Immature natural killer cell (primary cell): ENCODE data around the gene CAPN14. TPM values are rescaled to one million over a fixed set of nuclear protein-coding genes. Genes with fewer than 3 reads are reported as not detected.

Experiments
- DNase-seq, 3 donors: peaks; one replicate each; pipeline ENCODE4 v3.0.0; 2022; ENCODE audit warnings: mixed read lengths in 1 of 3
- H3K27ac Mint-ChIP-seq, 6 donors: one replicate each; pipeline ENCODE4 v1.8.0; 2020; ENCODE audit warnings: mixed read lengths in 6 of 6, mild to moderate bottlenecking in 5 of 6, inconsistent platforms in 4 of 6, moderate library complexity in 3 of 6
- H3K27me3 Mint-ChIP-seq, 3 donors: one replicate each; pipeline ENCODE4 v1.8.0; 2020 to 2021; ENCODE audit warnings: low read depth in 3 of 3, mild to moderate bottlenecking in 3 of 3, mixed read lengths in 3 of 3, moderate library complexity in 3 of 3, inconsistent platforms in 1 of 3
- H3K36me3 Mint-ChIP-seq, 3 donors: one replicate each; pipeline ENCODE4 v1.8.0; 2020; ENCODE audit warnings: mixed read lengths in 3 of 3, inconsistent platforms in 2 of 3, mild to moderate bottlenecking in 2 of 3
- H3K4me1 Mint-ChIP-seq, 2 donors: one replicate each; pipeline ENCODE4 v1.8.0; 2020; ENCODE audit warnings: inconsistent platforms in 2 of 2, mild to moderate bottlenecking in 2 of 2, mixed read lengths in 2 of 2, moderate library complexity in 1 of 2
- H3K4me3 Mint-ChIP-seq, 5 donors: one replicate each; pipeline ENCODE4 v1.8.0; 2020; ENCODE audit warnings: mild to moderate bottlenecking in 5 of 5, mixed read lengths in 5 of 5, inconsistent platforms in 3 of 5, moderate library complexity in 3 of 5
- H3K9me3 Mint-ChIP-seq, 6 donors: one replicate each; pipeline ENCODE4 v1.8.0; 2020; ENCODE audit warnings: mild to moderate bottlenecking in 6 of 6, mixed read lengths in 6 of 6, inconsistent platforms in 4 of 6, moderate library complexity in 3 of 6
- polyA plus RNA-seq, 3 donors: library from polyadenylated mRNA; unstranded; fragments of 300-500 nt; fragmentation: Illumina TruSeq; gene quantifications; one replicate each; pipeline ENCODE4 v1.2.3, GENCODE V29; 2021

Gene CAPN14
- polyA plus RNA-seq, 3 donors from 2014 or later: not detected

GRCh38 chr2:31251018-31251417 is 33.7 kb upstream of the CAPN14 start:
- Mint-ChIP-seq H3K27me3 (peaks cover 0 to 2% (median 2%) of the 10 kb centered on the region in 3 donors), H3K36me3 (peaks cover 0 to 13% (median 5%) of the 10 kb centered on the region in 3 donors), H3K9me3 (no peaks in the 10 kb centered on the region), H3K4me1 (peaks cover 0 to 2% of the 10 kb centered on the region in 2 donors), H3K27ac (no peak overlapping the region), H3K4me3 (no peak overlapping the region)
- DNase-seq: no peak

- H3K27ac Mint-ChIP-seq: no peak overlapping the region
- no peaks in the 10 kb centered on the region for H3K9me3 Mint-ChIP-seq
- H3K36me3 Mint-ChIP-seq: peaks cover 0 to 13% (median 8%) of the 10 kb centered on the region in 3 donors
- no peak overlapping the region for H3K4me3 Mint-ChIP-seq
- no peak for DNase-seq
- peaks cover 0 to 2% of the 10 kb centered on the region in 2 donors for H3K4me1 Mint-ChIP-seq
- peaks cover 0 to 2% (median 2%) of the 10 kb centered on the region in 3 donors for H3K27me3 Mint-ChIP-seq
Measured at GRCh38 chr2:31249009-31249690, 31.8 kb upstream of the CAPN14 start.

- Mint-ChIP-seq H3K27me3 (peaks cover 0 to 2% (median 2%) of the 10 kb centered on the region in 3 donors), H3K4me3 (no peak overlapping the region), H3K36me3 (peaks cover 0 to 18% (median 8%) of the 10 kb centered on the region in 3 donors), H3K4me1 (peaks cover 0 to 1% of the 10 kb centered on the region in 2 donors), H3K9me3 (no peaks in the 10 kb centered on the region), H3K27ac (no peak overlapping the region)
- DNase-seq: no peak
Measured at GRCh38 chr2:31248139-31248538, 30.8 kb upstream of the CAPN14 start.

- H3K27ac Mint-ChIP-seq: no peak overlapping the region
- peaks cover 0 to 18% (median 8%) of the 10 kb centered on the region in 3 donors for H3K36me3 Mint-ChIP-seq
- H3K4me3 Mint-ChIP-seq: no peak overlapping the region
- H3K4me1 Mint-ChIP-seq: no peaks in the 10 kb centered on the region
- H3K27me3 Mint-ChIP-seq: peaks cover 0 to 2% (median 2%) of the 10 kb centered on the region in 3 donors
- DNase-seq: no peak
- no peaks in the 10 kb centered on the region for H3K9me3 Mint-ChIP-seq
Measured at GRCh38 chr2:31247711-31248110, 30.4 kb upstream of the CAPN14 start.

- no peak for DNase-seq
- Mint-ChIP-seq H3K4me1 (no peaks in the 10 kb centered on the region), H3K27ac (no peak overlapping the region), H3K27me3 (peaks cover 0 to 2% (median 2%) of the 10 kb centered on the region in 3 donors), H3K4me3 (no peak overlapping the region), H3K9me3 (no peaks in the 10 kb centered on the region), H3K36me3 (peaks cover 0 to 18% (median 8%) of the 10 kb centered on the region in 3 donors)
Measured at GRCh38 chr2:31246184-31246852, 29.0 kb upstream of the CAPN14 start.

GRCh38 chr2:31244101-31244500 is 26.8 kb upstream of the CAPN14 start:
- Mint-ChIP-seq H3K36me3 (peaks cover 3 to 18% (median 8%) of the 10 kb centered on the region in 3 donors), H3K4me3 (no peak overlapping the region), H3K4me1 (no peaks in the 10 kb centered on the region), H3K27ac (no peak overlapping the region), H3K27me3 (peaks cover 0 to 2% (median 2%) of the 10 kb centered on the region in 3 donors), H3K9me3 (no peaks in the 10 kb centered on the region)
- DNase-seq: no peak

- Mint-ChIP-seq H3K27ac (peak overlapping the region in 1 of 6 donors; percentile 33), H3K9me3 (no peaks in the 10 kb centered on the region), H3K4me3 (no peak overlapping the region), H3K4me1 (no peaks in the 10 kb centered on the region), H3K36me3 (peaks cover 3 to 18% (median 8%) of the 10 kb centered on the region in 3 donors), H3K27me3 (peaks cover 0 to 2% (median 0%) of the 10 kb centered on the region in 3 donors)
- no peak for DNase-seq
Measured at GRCh38 chr2:31243053-31243452, 25.7 kb upstream of the CAPN14 start.

GRCh38 chr2:31241625-31242270 is 24.4 kb upstream of the CAPN14 start:
- no peak for DNase-seq
- H3K36me3 Mint-ChIP-seq: peaks cover 3 to 14% (median 5%) of the 10 kb centered on the region in 3 donors
- H3K4me3 Mint-ChIP-seq: no peak overlapping the region
- no peak overlapping the region for H3K27ac Mint-ChIP-seq
- no peaks in the 10 kb centered on the region for H3K9me3 Mint-ChIP-seq
- no peaks in the 10 kb centered on the region for H3K4me1 Mint-ChIP-seq
- H3K27me3 Mint-ChIP-seq: peaks cover 0 to 2% (median 0%) of the 10 kb centered on the region in 3 donors

GRCh38 chr2:31240381-31241365 is 23.4 kb upstream of the CAPN14 start:
- Mint-ChIP-seq H3K4me1 (peaks cover 2 to 9% of the 10 kb centered on the region in 2 donors), H3K4me3 (no peak overlapping the region), H3K27ac (no peak overlapping the region), H3K27me3 (no peaks in the 10 kb centered on the region), H3K36me3 (peaks cover 3 to 6% (median 5%) of the 10 kb centered on the region in 3 donors), H3K9me3 (no peaks in the 10 kb centered on the region)
- DNase-seq: no peak

- Mint-ChIP-seq H3K36me3 (peaks cover 3 to 6% (median 5%) of the 10 kb centered on the region in 3 donors), H3K27ac (no peak overlapping the region), H3K27me3 (peaks cover 0 to 2% (median 1%) of the 10 kb centered on the region in 3 donors), H3K4me3 (no peak overlapping the region), H3K4me1 (peaks cover 10 to 18% of the 10 kb centered on the region in 2 donors), H3K9me3 (no peaks in the 10 kb centered on the region)
- no peak for DNase-seq
Measured at GRCh38 chr2:31239593-31240177, 22.4 kb upstream of the CAPN14 start.

GRCh38 chr2:31238906-31239592 is 21.7 kb upstream of the CAPN14 start:
- DNase-seq: no peak
- no peak overlapping the region for H3K27ac Mint-ChIP-seq

GRCh38 chr2:31238126-31238905 is 21.0 kb upstream of the CAPN14 start:
- DNase-seq: no peak
- Mint-ChIP-seq H3K9me3 (no peaks in the 10 kb centered on the region), H3K27me3 (peaks cover 0 to 2% (median 1%) of the 10 kb centered on the region in 3 donors), H3K27ac (no peak overlapping the region), H3K4me1 (peaks cover 17 to 26% of the 10 kb centered on the region in 2 donors), H3K4me3 (no peak overlapping the region), H3K36me3 (peaks cover 0 to 3% (median 3%) of the 10 kb centered on the region in 3 donors)

More at GRCh38 chr2:31238906-31239592, 21.7 kb upstream of the CAPN14 start:
- H3K27me3 Mint-ChIP-seq: peaks cover 0 to 2% (median 1%) of the 10 kb centered on the region in 3 donors
- H3K4me1 Mint-ChIP-seq: peaks cover 10 to 20% of the 10 kb centered on the region in 2 donors
- peaks cover 3 to 4% (median 3%) of the 10 kb centered on the region in 3 donors for H3K36me3 Mint-ChIP-seq
- H3K9me3 Mint-ChIP-seq: no peaks in the 10 kb centered on the region
- no peak overlapping the region for H3K4me3 Mint-ChIP-seq
